Muscle of leg (tissue), 11 donors: ENCODE results near the gene RRAS2. TPM values are rescaled to one million over a fixed set of nuclear protein-coding genes. Genes with fewer than 3 reads are reported as not detected.

ENCODE experiments used
- DNase-seq: peaks from one replicate; pipeline ENCODE4 v3.0.0; 2013
- H3K27ac ChIP-seq: one replicate; pipeline ENCODE4 v1.5.1; 2013; ENCODE audit warnings: mild to moderate bottlenecking, low read length, control low read depth
- H3K27me3 ChIP-seq: one replicate; pipeline ENCODE4 v1.6.1; 2013; ENCODE audit warnings: low read length; ENCODE audit not compliant: control insufficient read depth, insufficient read depth
- H3K36me3 ChIP-seq: one replicate; pipeline ENCODE4 v1.6.1; 2013; ENCODE audit warnings: low read length; ENCODE audit not compliant: control insufficient read depth, insufficient read depth
- H3K4me1 ChIP-seq: one replicate; pipeline ENCODE4 v1.6.1; 2013; ENCODE audit warnings: low read length; ENCODE audit not compliant: control insufficient read depth, insufficient read depth
- H3K4me3 ChIP-seq: one replicate; pipeline ENCODE4 v1.5.1; 2013; ENCODE audit warnings: low read length, control low read depth
- H3K9me3 ChIP-seq: replicated peaks from 2 replicates; pipeline ENCODE4 v1.6.1; 2013; ENCODE audit warnings: low read depth, low read length; ENCODE audit not compliant: control insufficient read depth
- WGBS: methylation state at CpG from one replicate; pipeline ENCODE4 v1.1.5; 2013; ENCODE audit warnings: missing lambda C conversion rate; ENCODE audit not compliant: insufficient coverage; 5-methylcytosine and 5-hydroxymethylcytosine counted together
- polyA plus RNA-seq, 8 donors: library from polyadenylated mRNA; unstranded; fragments of 120-200 nt; gene quantifications; one replicate each; pipeline versions ENCODE4 v1.2.1 to v1.2.3, GENCODE V29; 2013; ENCODE audit warnings: inconsistent platforms in 1 of 8, low replicate concordance in 1 of 8; ENCODE audit not compliant: insufficient read length in 8 of 8, insufficient read depth in 1 of 8
- total RNA-seq: library from RNA; stranded (reverse); fragments of 120-200 nt; gene quantifications from one replicate; pipeline ENCODE4 v1.2.4, GENCODE V29; 2013

RRAS2 gene
- total and polyA plus RNA-seq, 9 donors, result 34.4 to 49.3 (median 39.4) TPM

DNA sequence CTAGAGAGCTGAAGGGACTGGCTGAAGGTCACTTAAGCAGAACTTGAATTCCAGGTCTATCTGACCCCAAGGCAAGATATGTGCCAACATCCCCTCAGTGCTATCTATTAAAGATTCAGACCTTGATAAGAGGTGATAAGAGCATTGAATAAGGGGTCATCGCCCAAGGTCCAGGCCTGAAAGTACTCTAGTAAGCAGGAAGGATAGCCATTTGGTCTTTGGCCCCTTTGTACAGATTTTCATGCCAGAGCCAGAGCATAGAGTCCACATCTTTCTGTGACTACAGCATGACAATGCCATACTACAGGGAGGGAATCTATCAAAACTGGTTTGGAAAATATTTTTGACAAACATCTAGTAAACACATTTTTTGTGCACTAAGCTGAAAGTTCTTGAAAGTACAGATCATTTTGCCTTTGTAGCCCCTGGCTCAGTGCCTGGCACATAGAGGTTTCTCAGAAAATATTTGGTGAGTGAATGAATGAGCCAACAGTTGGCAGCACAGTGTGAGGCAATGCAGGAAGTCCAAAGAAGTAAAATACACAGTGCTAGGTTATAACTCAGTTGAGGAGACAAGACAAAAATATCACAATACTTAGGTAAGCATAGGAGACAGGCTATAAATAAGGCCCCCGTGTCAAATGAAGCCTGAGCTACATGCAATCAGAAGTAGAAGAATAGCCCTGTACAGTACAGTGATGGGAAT lies 15.1 kb upstream of the RRAS2 start:
- Histone ChIP-seq H3K27me3 (peaks cover 2% of the 10 kb centered on the region), H3K4me1 (no peaks in the 10 kb centered on the region), H3K9me3 (no peaks in the 10 kb centered on the region), H3K4me3 (no peak overlapping the region), H3K27ac (no peak overlapping the region), H3K36me3 (no peaks in the 10 kb centered on the region)
- peak; percentile 28 for DNase-seq
- 80% methylated on average over 1 of the region's 2 CpGs for WGBS

DNA sequence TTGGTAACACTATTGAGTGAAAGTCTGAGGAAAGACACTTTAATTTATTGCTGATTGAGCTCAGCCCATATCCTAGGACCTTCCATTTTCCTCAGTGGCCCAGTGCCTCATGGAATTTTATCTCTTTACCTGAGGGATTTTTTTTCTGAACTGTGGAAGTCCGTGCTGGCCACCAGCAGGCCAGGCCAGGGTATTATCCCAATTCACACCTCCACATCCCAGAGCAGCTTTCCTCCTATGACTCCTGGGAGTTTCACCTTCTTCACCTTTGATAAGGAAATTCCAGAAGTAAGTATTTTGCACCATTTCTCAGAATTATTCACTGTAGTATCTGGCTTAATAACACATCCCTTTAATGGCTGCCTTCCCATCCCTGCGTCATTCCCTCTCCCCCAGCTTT lies 13.0 kb upstream of the RRAS2 start:
- Histone ChIP-seq H3K36me3 (no peaks in the 10 kb centered on the region), H3K9me3 (no peaks in the 10 kb centered on the region), H3K27ac (no peak overlapping the region), H3K4me1 (no peaks in the 10 kb centered on the region), H3K27me3 (peaks cover 4% of the 10 kb centered on the region), H3K4me3 (no peak overlapping the region)
- WGBS, result 56% methylated on average over 1 of the region's 2 CpGs
- no peak for DNase-seq

DNA sequence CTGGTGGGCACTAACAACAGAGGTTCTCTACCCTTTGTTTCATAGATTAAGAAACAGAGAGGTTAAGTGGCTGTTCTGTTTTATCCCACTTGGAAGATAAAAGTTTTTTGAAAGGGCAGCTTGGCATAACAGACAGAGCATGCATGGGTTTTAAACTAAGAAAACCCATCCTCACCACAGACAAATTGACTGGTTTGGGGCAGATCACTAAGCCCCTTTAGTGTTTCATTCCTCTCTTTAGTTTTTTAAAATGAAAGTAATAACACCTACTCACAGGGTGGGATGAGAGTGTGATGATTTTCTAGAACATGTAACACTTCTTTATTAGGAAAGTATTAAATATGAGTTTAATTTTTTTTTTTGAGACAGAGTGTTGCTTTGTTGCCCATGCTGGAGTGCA lies 12.3 kb upstream of the RRAS2 start:
- Histone ChIP-seq H3K36me3 (no peaks in the 10 kb centered on the region), H3K27ac (no peak overlapping the region), H3K4me3 (no peak overlapping the region), H3K9me3 (no peaks in the 10 kb centered on the region), H3K4me1 (no peaks in the 10 kb centered on the region), H3K27me3 (peaks cover 4% of the 10 kb centered on the region)
- DNase-seq, result no peak

DNA sequence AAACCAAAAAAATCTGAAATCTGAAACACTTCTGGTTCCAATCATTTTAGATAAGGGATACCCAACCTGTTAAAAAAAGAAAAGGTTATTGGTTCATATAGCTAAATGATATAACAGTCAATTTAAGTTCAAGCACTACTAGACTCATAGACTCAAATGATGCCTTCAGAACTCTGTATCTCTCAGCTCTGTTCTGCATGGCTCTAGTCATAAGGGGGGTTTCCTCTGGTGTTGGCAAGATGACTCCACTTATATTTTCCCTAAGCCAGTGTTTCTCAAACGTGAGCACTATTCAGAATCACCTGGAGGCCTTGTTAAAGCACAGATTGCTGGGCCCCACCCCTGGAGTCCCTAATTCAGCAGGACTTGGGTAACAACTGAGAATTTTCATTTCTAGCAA lies 11.5 kb upstream of the RRAS2 start:
- no peaks in the 10 kb centered on the region for H3K9me3 ChIP-seq
- no peaks in the 10 kb centered on the region for H3K36me3 ChIP-seq
- no peak overlapping the region for H3K4me3 ChIP-seq
- no peak for DNase-seq
- 20% methylated on average over 1 of the region's 1 CpG for WGBS
- H3K27me3 ChIP-seq, result peaks cover 2% of the 10 kb centered on the region
- H3K4me1 ChIP-seq, result no peaks in the 10 kb centered on the region
- H3K27ac ChIP-seq, result no peak overlapping the region

DNA sequence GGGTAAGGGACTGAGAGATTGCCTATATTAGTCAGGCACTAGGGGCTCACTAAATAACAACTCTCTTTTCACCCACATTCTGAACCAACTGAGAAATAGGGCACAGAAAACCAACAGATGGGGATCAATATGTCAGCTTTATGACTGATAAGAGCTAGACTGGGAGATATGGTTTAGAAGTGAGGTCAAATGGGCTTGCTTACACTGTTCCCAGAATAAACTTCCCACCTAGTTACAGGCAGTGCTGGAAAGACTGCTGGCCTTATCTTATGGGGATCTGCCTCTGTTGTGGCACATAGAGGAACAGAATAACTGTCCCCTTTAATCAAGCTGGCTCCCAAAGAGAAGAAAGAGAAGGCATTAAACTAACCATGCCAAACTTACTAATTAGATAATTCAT lies 10.6 kb upstream of the RRAS2 start:
- H3K4me1 ChIP-seq, result no peaks in the 10 kb centered on the region
- no peak overlapping the region for H3K27ac ChIP-seq
- H3K4me3 ChIP-seq, result no peak overlapping the region
- DNase-seq, result no peak
- peaks cover 2% of the 10 kb centered on the region for H3K27me3 ChIP-seq
- no peaks in the 10 kb centered on the region for H3K9me3 ChIP-seq
- H3K36me3 ChIP-seq, result no peaks in the 10 kb centered on the region

DNA sequence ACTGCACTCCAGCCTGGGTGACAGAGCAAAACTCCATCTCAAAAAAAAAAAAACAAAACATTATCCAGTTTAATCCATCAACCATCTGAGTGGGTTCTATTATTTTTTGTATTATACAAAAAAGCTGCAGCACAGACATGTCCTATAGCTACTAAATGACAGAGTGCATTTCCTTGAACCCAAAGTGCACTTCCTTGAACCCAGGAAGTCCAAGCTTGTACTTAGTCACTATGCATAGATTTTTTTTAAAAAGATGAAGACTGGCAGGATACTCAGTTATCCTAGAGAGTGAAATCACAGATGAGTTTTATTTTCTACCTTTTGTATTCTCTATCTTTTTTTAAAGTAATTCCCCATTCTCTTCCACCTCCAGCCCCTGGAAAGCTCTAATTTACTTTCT lies 8.0 kb upstream of the RRAS2 start:
- no peaks in the 10 kb centered on the region for H3K36me3 ChIP-seq
- H3K27me3 ChIP-seq, result peaks cover 2% of the 10 kb centered on the region
- no peaks in the 10 kb centered on the region for H3K4me1 ChIP-seq
- H3K4me3 ChIP-seq, result no peak overlapping the region
- no peaks in the 10 kb centered on the region for H3K9me3 ChIP-seq
- no peak for DNase-seq
- no peak overlapping the region for H3K27ac ChIP-seq

DNA sequence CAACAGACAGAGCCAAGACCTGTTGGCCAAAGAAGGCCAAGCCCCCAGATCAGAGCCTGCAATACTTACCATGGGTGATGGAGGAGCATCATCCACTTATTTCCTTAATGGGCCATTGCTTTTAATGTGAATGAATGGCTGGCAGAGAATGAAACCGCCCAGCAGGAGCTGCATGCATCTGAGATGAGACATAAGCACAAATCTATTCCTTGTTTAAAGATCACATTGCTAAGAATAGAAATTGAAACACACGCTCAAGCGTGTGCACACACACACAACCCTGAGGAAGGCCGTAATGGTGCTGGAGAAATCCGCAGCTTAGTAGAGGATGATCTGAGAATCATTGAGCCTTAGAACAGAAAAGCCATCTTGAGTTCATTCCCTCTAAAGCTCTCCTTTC lies 5.3 kb upstream of the RRAS2 start:
- no peak for DNase-seq
- Histone ChIP-seq H3K9me3 (no peaks in the 10 kb centered on the region), H3K4me3 (no peak overlapping the region), H3K4me1 (peaks cover 7% of the 10 kb centered on the region), H3K27me3 (peaks cover 2% of the 10 kb centered on the region), H3K27ac (no peak overlapping the region), H3K36me3 (no peaks in the 10 kb centered on the region)
- WGBS, result no CpG with 5 or more reads among the region's 5 CpGs

DNA sequence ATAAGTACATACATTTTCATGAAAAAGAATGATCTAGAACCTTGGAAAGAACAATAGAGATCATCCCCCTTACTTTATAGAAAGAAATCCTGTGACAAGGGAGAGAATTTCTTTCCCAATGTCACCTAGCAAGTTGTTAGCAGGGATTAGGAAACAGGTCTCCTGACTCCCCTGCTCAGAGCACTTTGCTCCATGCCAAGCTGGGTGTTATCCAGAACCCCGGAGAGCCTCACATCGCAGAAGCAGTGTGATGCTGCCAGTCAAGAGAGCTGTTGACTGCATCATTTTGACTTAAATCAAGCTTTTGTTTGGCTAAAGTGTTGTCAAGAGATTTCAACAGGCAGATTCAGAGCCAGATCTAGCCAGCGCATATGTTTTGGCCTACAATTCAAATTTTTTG lies 3.6 kb upstream of the RRAS2 start:
- H3K27ac ChIP-seq, result no peak overlapping the region
- WGBS, result 31% methylated on average over 2 of the region's 3 CpGs
- no peaks in the 10 kb centered on the region for H3K36me3 ChIP-seq
- DNase-seq, result no peak
- H3K4me3 ChIP-seq, result no peak overlapping the region
- no peaks in the 10 kb centered on the region for H3K9me3 ChIP-seq
- peaks cover 9% of the 10 kb centered on the region for H3K4me1 ChIP-seq
- H3K27me3 ChIP-seq, result no peaks in the 10 kb centered on the region

DNA sequence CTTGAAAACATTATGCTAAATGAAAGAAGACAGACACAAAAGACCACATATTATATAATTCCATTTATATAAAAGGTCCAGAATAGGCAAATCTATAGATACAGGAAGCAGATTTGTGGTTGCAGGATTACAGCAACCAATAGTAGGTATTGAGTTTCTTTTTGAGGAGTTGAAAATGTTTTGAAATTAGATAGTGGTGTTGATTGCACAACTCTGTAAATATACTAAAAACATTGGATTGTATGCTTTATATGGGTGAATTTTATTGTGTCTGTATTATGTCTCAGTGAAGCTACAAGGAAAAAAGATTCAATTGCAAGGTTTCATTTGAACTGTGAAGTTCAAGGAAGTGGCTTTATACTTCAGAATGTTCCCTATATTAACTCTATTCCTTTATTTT lies 3.0 kb upstream of the RRAS2 start:
- no peak overlapping the region for H3K27ac ChIP-seq
- H3K36me3 ChIP-seq, result no peaks in the 10 kb centered on the region
- DNase-seq, result no peak
- H3K4me1 ChIP-seq, result peaks cover 9% of the 10 kb centered on the region
- no peak overlapping the region for H3K4me3 ChIP-seq
- no peaks in the 10 kb centered on the region for H3K9me3 ChIP-seq
- H3K27me3 ChIP-seq, result no peaks in the 10 kb centered on the region

DNA sequence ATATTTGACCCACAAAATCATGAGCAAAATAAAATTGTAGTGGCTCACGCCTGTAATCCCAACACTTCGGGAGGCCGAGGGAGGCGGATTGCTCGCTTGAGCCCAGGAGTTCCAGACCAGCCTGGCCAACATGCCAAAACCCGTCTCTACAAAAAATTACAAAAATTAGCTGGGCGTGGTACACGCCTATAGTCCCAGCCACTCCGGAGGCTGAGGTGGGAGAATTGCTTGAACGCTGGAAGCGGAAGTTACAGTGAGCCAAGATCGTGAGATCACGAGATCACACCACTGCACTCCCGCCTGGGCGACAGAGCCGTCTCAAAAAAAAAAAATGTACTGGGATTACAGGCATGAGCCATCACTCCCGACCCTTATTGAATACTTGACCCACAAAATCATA lies 2.0 kb upstream of the RRAS2 start:
- Histone ChIP-seq H3K27me3 (no peaks in the 10 kb centered on the region), H3K9me3 (no peaks in the 10 kb centered on the region), H3K27ac (no peak overlapping the region), H3K4me3 (no peak overlapping the region), H3K4me1 (peaks cover 9% of the 10 kb centered on the region), H3K36me3 (no peaks in the 10 kb centered on the region)
- WGBS, result 92% methylated on average over 13 of the region's 17 CpGs
- no peak for DNase-seq

DNA sequence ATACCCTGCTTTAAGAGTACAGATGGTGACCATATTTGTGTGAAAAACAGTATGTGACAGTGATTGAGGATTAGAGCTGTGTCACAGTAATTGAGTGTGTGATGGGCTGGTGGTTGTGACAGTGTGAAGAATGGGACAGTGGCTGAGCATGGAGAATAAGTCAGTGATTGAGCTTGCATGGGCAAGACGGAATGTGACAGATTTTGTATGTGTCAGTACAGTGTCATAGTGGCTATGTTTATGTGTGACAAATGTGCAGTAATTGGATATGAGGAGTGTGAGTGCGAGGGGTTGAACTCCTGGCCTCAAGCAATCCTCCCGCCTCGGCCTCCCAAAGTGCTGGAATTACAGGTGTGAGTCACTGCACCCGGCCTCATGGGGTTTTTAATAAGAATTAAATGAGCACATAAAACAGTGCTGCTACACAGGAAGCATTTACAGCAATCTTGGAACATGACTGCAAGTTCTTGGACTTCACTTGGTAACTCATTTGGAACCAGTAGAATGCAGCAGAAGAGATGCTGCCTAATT lies 583 bp upstream of the RRAS2 start:
- WGBS, result 77% methylated on average over 4 of the region's 5 CpGs
- Histone ChIP-seq H3K4me3 (peak overlapping the region; percentile 75), H3K36me3 (no peaks in the 10 kb centered on the region), H3K4me1 (peaks cover 9% of the 10 kb centered on the region), H3K9me3 (no peaks in the 10 kb centered on the region), H3K27me3 (no peaks in the 10 kb centered on the region), H3K27ac (peak overlapping the region; percentile 59)
- no peak for DNase-seq
